Thyroid gland (tissue), 4 donors: ENCODE results near the gene AGBL1.

Experiments
- POLR2A ChIP-seq, 2 donors: fragments of 450-650 bp; IDR thresholded peaks; one replicate each; pipeline ENCODE4 v1.6.1; 2017; ENCODE audit warnings: antibody characterized with exemption in 2 of 2, mild to moderate bottlenecking in 2 of 2, moderate library complexity in 1 of 2
- TF ChIP-seq, protein P1 (sequence below), 6 experiments: fragments of 200-600 bp in 3 of 6; fragments of 450-650 bp in 3 of 6; sonication (generic) in 3 of 6; IDR thresholded peaks; one replicate each; pipeline ENCODE4 v1.5.1; 2016 to 2019; ENCODE audit warnings: antibody characterized with exemption in 6 of 6, mild to moderate bottlenecking in 2 of 6, inconsistent platforms in 1 of 6, moderate library complexity in 1 of 6

DNA sequence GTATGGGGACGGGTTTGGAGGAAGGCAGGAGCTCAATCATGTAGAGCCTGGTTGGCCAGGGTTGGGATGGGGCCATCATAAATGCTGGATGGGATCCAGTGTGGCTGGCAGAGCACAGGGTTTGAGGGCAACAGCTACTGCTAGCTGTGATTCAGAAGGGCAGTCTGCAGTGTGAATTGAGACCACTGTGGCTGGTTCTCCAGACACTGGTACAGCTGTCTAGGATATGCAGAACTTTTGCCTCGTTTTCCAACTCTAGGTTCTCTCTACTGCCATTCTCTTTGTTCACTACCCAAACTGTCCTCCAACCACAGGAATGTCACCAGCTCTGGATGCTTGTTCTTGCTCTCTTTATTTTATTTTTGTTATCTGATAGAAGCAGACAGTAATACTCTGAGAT is 543.6 kb downstream of the AGBL1 start:
- TF ChIP-seq, protein P1, sequence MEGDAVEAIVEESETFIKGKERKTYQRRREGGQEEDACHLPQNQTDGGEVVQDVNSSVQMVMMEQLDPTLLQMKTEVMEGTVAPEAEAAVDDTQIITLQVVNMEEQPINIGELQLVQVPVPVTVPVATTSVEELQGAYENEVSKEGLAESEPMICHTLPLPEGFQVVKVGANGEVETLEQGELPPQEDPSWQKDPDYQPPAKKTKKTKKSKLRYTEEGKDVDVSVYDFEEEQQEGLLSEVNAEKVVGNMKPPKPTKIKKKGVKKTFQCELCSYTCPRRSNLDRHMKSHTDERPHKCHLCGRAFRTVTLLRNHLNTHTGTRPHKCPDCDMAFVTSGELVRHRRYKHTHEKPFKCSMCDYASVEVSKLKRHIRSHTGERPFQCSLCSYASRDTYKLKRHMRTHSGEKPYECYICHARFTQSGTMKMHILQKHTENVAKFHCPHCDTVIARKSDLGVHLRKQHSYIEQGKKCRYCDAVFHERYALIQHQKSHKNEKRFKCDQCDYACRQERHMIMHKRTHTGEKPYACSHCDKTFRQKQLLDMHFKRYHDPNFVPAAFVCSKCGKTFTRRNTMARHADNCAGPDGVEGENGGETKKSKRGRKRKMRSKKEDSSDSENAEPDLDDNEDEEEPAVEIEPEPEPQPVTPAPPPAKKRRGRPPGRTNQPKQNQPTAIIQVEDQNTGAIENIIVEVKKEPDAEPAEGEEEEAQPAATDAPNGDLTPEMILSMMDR (IDR thresholded peaks at IDR 0.05) = no peak
- TF ChIP-seq POLR2A (IDR thresholded peaks at IDR 0.05) = no peak
